IPS-18c (cell line): ENCODE measurements around the gene ITIH5.

ENCODE experiments used
- H3K4me3 ChIP-seq: 2 replicates; pipeline ENCODE4 v1.7.0; 2013; ENCODE audit warnings: low read depth, mild to moderate bottlenecking, low read length, moderate library complexity; ENCODE audit not compliant: insufficient read depth
- H3K9me3 ChIP-seq: one replicate; pipeline ENCODE4 v1.6.1; 2013; ENCODE audit warnings: mild to moderate bottlenecking, low read length, moderate library complexity; ENCODE audit not compliant: control insufficient read depth, insufficient read depth

Gene ITIH5

DNA sequence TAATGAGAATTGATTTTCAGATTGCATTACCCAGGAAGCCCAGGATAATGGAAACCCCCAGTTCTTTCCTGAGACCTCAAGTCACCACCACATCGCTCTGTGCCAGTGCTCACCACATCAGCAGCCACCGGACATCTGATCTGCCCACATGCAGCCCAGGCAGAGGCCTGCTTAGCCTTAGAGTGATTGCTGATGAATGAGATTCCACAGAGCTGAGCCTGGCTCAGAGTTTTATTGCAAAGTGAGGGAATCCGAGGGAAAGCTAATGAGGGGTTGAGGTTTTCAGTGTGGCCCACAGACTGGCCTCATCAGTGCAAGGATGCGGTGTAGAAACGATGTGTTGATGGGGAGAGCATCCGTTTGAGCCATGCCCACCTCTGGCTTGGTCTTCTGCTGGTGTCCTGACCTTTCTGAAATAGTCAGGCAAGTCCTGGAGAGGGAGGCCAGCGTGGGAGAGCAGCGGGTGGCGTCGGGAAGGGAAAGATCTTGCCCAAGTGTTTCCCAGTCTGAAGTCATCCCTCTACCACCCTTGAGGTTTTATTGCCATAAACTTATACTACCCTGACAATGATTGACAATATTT lies 120.3 kb downstream of the ITIH5 start:
- H3K9me3 ChIP-seq: no peaks in the 10 kb centered on the region
- no peak overlapping the region for H3K4me3 ChIP-seq

DNA sequence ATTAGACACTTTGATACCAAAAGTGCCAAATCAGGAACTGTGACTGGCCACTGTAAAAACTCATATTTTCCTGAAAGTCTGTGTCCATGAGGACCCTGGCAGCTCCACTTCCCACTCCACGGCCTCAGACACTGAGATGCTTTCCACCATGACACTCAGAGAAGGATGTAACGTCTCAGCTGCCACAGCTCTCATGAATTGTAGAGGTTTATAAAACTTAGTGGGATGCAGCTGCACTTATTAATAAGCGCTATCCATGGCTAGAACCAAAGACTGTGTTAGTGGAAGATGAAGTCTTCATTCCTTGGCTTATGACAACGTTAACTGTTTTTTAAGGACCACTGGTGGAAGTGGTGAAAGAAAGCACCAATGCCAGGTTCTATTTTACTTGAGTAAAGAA lies 121.0 kb downstream of the ITIH5 start:
- Histone ChIP-seq H3K4me3 (no peak overlapping the region), H3K9me3 (no peaks in the 10 kb centered on the region)

DNA sequence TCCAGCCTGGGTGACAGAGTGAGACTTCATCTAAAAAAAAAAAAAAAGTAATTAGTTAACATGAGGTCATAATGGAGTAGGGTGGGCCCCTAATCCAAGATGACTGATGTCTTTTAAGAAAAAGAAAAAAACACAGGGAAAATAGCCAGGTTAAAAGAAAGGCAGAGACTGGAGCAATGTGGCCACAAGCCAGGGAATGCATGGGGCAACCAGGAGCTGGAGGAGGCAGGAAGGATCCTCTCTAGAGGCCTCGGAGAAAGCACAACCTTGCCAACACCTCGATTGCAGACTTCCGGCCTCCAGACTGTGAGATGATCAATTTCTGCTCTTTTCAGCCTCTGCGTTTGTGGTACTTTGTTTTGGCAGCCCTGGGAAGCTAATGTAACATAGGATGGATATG lies 121.5 kb downstream of the ITIH5 start:
- Histone ChIP-seq H3K4me3 (no peak overlapping the region), H3K9me3 (no peaks in the 10 kb centered on the region)

DNA sequence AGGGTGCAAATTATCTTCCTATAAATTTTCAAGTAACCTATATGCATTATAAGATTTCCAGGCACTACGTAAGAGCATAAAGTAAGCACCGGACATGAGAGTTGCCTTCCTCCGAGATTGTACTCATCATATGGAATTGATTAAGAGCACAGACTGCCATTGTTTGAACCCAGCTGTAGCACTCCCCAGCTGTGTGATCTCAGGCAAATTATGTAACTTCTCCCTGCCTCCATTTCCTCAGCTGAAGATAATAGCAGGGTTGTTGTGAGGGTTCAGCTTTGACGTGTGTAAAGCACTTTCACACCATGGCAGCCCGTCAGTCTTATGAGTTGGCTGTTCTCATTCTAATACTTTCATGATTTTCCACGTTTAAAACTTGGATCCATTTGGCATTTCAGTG lies 122.6 kb downstream of the ITIH5 start:
- no peak overlapping the region for H3K4me3 ChIP-seq
- H3K9me3 ChIP-seq: no peaks in the 10 kb centered on the region

DNA sequence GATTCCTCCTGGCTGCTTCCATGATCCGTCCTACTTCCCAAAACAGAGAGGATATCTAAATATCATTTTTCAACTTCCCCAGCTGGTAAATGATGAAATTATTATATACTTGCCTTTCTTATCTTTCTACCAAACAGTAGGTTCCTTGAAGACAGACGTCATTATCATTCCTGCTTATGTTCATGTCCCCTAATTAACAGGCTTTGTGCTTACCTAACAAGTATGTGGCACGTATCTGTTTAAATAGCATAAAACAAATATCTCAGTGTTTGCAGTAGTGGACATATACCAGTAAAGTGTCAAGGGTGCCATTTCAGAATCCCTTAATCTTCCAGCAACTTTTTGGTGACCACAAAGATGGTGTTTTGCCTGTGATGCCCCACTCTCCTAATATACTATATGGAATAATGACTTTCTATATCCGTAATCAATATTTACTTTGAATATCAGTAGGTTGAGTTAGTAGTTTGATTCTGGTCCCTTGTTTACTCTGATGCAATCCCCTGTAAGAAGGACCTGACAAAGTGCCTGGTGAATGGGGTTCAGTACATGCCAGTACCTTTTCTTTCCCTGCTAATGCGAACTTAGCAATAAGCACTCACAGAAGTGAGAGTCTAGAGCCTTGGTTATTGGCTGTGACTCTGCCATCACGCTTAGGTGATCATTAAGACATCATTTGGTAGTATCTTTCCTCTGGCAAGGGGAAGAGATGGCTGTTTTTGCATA lies 124.4 kb downstream of the ITIH5 start:
- Histone ChIP-seq H3K4me3 (no peak overlapping the region), H3K9me3 (no peaks in the 10 kb centered on the region)

DNA sequence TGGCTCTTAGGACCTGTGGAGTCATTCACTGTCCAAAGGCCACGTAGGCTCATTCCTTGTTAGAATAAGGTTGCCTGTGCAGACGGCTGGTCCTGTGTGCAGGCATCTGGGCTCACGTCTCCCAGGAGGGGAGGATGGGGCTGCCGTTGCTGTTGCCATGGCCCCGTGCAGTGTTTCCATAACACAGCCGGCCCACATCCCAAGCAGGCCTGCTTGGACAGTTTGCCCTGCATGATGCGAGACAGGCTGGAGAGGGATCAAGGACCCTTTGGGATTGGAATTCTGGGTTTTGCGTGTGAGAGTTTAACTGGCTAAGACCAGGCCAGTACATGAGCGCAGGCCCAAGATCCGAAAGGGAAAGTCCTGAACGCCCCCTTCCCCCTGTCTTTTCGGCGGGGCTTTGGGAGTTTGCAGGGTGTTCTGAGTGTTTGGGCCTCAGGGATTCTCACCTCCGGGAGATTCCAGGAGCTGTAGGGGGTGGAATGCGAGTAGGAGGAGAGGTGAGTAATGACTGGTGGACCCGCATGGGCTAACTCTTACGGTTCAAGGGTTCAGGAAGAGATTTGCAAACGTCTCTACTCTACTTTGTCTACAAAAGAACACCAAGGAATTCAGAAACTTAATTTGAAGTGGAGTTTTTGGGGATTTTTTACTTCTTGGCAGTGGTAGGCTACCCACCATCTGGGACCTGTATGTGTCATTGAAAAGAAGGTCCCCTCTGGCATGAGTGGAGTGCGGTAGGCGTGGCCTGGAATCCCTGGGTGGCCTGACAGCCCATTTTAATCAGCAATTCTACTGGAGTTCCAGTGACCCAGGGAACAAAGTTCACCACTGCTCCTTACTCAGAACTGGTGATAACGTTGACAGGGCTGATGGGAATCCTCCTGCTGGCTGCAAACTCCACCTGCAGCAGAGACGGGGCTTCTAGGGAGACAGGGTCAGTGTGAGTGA lies 125.4 kb downstream of the ITIH5 start:
- Histone ChIP-seq H3K9me3 (no peaks in the 10 kb centered on the region), H3K4me3 (no peak overlapping the region)

DNA sequence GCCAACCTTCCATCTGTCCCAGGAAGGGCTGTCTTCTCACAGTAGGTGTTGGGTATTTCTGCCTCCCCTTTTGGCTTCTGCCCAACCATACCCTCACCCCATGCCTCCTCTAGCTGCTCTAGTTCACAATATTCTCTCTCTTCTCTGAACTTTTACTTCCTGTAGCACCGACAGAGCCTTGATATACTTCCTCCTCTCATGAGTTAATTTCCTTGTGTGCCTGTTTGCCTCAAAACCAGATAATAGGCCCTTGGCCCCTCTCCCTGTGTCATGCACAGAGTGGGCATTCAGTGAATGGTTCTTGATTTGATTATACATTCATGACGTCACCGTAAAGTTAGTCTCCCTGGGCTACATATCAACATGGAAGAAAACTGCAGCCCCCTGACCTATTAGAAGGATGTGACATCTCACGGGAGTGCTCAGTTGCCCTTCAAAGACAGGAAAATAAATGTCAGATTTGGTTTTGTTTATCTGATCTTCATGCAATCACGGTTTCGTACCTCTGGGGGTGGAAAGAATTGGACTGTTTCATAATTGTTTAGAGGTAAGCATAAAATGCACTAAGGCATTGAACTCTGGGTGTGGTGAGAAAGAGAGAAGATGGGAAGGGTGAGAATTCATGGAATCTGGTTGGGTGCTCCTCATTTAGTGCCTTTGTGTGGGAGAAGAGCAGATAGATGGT lies 127.7 kb downstream of the ITIH5 start:
- no peaks in the 10 kb centered on the region for H3K9me3 ChIP-seq
- no peak overlapping the region for H3K4me3 ChIP-seq

DNA sequence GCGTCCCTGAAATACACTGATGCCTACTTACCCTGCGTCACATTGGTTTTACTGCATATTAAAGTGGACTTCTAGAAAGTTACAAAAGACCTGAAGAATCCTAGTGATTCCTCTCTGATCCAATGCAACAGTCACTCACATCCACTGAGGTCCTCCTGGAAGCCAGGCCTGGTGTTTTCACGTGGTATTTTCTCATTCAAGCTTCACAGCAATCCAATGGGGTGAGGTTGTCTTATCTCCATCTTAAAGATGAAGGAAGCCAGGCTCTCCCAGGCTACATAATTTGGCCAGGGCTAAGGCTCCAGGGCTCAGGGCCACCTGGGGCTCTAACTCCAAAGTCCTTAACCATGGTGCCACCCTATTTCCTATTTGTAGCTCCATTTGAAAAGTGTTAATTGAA lies 129.6 kb downstream of the ITIH5 start:
- Histone ChIP-seq H3K4me3 (no peak overlapping the region), H3K9me3 (no peaks in the 10 kb centered on the region)

DNA sequence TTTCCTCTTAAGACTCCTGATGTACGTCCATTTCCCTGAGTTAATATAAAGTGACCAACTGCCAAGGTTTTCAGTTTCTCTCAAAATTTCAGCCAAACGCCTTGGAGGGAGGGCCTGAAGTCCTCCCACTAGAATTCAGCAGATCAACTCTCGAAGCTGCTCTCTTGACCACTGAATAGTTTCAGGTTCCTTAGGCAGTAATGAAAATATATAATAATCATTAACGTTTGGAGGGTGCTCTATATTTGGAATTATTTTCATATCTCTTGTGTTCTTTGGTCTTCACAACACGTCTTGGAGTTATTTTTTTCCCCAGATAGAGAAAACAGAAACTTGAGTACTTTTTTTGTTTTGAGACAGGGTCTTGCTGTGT lies 132.3 kb downstream of the ITIH5 start:
- H3K4me3 ChIP-seq: no peak overlapping the region
- no peaks in the 10 kb centered on the region for H3K9me3 ChIP-seq

DNA sequence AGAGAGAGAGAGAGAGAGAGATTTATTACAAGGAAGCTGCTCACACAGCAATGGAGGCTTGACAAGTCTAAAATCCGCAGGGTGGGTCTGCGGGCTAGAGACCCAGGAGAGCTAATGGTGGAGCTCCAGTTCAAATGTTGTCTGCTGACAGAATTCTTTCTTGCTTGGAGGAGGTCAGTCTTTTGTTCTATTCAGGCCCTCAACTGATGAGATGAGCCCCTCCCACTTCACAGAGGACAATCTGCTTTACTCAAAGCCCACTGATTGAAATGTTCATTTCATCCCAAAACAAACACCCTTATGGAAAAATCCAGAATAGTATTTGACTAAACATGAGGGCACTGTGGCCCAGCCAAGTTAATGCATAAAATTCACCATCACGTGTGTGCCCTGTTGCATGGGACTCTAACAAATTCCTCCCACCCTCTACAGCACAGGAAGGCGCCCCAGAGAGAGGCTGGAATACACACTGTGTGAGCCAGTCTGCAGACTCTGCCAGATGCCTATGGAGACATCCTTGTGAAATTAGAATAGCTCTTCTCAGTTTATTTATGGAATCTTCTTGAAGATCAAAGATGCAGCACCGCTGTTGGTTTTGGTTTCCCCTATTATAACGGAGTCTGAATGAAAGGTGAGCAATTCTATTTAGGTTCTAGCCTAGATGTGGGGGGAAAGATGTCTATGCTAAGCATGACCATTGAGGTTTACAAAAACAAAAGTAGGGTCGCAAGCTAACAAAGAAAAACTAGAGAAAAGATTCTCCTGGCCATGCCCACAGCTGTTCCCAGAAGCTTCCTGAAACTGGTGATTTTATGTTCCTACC lies 132.9 kb downstream of the ITIH5 start:
- no peaks in the 10 kb centered on the region for H3K9me3 ChIP-seq
- H3K4me3 ChIP-seq: no peak overlapping the region

DNA sequence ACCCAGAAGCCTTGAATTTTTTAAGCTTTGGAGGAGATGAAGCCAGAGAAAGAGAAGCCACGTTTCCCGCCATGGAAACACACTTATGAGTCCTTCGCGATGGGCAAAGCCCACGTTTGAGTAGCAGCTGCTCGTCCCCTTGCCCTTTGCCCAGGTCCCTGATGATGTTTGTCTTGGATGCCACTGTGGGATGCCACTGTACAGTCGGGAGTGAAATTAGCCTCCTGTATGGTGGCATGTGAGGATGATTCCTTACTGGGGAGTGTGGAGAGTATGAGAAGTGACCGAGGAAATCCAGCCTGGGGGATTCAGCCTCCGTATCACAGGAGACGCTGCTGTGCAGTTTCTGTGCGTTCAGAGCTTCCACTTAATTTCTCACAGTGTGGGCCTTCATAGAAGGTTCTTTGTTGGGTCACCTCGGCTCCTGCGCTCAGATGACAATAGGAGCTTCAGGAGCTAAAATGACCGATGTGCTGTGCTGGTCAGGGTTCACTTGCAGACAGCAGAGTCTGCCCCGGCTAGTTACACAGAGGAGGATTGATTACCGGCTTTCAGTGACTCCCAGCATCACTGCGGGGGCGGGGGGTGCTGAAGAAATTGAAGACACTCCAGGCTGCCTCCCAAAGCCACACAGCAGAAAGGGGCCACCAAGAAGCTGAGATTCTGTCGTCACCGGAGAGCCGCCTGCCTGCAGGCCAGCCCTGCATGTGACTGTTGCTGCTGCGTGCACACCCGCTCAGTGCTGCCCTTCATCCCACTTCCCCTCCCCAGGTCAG lies 133.9 kb downstream of the ITIH5 start:
- no peaks in the 10 kb centered on the region for H3K9me3 ChIP-seq
- H3K4me3 ChIP-seq: no peak overlapping the region

DNA sequence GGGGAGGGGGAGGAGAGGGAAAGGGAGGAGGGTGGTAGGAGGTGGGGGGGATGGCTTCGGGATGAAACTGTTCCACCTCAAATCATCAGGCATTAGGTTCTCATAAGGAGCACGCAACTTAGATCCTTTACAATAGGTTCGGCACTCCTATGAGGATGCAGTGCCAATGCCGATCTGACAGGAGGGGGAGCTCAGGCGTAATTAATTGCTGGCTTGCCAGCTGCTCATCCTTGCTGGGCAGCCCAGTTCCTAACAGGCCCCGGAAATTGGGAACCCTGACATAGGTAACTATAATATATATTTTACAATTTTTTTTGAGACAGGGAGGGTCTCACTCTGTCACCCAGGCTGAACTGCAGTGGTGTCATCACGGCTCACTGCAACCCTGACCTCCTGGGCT lies 137.1 kb downstream of the ITIH5 start:
- Histone ChIP-seq H3K4me3 (no peak overlapping the region), H3K9me3 (no peaks in the 10 kb centered on the region)

DNA sequence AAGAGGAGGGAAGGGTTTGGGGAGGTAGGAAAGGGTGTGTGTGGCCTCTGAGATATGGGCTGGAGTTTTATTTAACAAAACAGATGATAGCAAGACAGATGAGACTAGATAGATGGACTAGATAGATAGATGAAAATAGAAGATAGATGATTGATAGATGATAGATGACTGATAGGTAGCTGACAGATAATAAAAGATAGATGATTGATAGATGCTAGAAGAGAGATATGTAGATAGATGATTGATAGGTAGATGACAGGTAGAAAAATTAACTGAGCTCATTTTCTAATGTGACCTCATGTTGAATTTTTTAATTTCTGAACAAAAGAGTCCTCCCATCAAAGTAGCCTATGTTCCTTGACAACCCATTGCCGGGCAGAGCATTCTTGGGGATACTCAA lies 139.3 kb downstream of the ITIH5 start:
- Histone ChIP-seq H3K4me3 (no peak overlapping the region), H3K9me3 (no peaks in the 10 kb centered on the region)

DNA sequence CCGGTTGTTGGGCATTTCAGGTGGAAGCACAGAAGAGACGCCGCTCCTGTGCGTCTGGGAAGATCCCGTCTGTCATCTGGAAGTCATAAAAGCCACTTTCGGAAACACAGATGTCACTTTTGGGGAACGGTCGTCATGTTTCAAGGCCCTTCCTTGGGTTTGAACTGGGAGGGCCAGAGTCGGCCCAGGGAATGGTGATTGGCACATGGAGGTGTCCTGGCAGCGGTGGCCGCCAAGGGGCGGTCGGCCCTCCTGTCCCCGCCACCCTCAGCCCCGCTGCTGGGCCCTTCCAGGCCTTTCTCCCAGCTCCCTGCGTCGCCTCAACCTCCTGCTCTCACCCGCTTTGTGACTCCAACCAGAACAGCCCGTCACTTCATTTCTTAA lies 140.8 kb downstream of the ITIH5 start:
- Histone ChIP-seq H3K9me3 (no peaks in the 10 kb centered on the region), H3K4me3 (no peak overlapping the region)

DNA sequence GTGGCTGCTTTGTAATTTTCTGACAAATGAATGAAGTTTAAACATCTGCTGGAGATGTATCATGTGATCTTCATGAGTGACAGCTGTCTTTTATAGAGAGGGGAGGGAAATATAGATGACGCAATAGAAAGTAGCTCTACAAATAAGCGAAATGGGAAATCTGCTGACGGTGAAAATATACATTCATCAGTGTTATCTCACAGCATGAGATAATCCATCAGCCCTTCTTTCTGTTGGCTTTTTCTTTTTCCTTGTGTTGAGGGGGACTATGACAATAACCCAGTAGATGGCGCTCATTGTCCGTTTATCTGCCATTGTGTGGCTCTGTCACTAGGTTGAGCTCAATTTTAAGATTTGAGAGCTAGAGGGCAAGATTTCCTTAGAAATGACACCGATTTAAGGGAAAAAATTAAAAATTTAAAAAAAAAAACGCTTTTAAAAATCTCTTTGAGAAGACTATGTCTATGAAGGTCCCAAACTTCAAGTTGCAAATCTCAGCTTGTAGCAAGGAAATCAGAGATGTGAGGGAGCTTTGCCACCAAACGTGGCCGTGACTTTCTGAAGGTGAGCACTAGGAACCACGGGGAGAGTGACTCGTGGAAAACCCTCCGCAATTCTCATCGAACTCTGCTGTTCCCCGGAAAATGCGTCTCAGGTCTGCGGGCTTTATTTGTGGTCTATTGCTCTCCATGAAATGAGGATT lies 141.3 kb downstream of the ITIH5 start:
- Histone ChIP-seq H3K4me3 (no peak overlapping the region), H3K9me3 (no peaks in the 10 kb centered on the region)

DNA sequence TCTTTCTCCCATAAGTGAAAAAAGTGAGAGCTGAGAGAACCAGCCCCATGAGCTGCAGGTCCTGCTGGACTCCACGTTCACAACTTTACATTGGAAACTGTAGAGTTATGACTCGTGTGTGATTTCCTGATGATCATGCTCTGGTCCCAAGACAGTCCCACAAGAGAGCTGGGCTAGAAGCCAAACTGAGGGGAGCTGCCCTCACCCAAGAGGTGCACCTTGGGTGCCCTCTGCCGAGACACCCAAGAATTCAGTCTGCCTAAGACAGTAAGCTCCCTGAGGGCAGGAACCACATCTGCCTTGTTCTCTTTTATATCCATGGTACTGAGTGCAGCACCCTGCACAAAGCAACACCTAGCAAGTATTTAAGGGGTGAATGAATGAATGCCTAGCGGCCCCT lies 143.1 kb downstream of the ITIH5 start:
- H3K9me3 ChIP-seq: no peaks in the 10 kb centered on the region
- H3K4me3 ChIP-seq: no peak overlapping the region
